ENCODE results near the gene ARL8B.

Gene ARL8B

DNA sequence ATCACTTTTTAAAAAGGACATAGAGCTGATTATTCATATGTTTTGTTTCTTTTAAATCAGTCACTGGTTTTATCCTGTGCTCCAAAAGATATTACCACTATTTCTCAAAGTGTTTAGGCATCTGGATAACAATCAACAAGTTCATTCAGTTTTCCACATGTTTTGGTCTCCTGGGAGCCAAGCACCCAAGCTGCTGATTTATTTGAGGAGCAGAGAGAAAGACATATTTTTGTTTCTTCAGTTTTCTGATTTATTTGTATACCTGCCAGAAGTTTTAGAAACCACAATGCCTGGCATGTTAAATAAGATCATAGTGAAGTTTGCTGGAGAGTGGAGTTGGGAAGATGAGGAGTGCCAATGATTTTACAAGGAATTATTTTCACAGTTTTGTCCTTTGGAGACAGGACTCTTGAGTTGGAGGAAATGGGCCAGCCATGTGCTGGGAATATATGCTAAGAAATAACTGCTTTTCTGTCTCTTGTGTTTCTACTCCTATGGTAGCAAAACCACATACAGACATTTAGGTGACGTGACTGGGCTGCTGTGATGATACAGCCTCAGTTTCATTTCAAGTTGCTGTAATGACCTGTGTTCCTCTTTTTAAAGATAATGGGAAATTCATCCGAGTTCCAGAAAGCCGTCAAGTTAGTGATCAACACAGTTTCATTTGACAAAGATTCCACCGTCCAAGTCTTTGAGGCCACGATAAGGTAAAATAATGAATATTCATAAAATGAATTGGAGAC lies 77.1 kb downstream of the ARL8B start:
- peaks cover 19 to 42% (median 32%) of the 10 kb centered on the region in 5 donors for H3K36me3 ChIP-seq (ENCODE audit: control insufficient read depth in 5 of 5, insufficient read depth in 5 of 5, low read length in 5 of 5)
- no peaks in the 10 kb centered on the region for H3K27me3 ChIP-seq (ENCODE audit: control insufficient read depth in 5 of 5, insufficient read depth in 4 of 5, low read length in 5 of 5)
- no peak overlapping the region for H3K27ac ChIP-seq (ENCODE audit: low read depth, low read length)
- no peaks in the 10 kb centered on the region for H3K9me3 ChIP-seq (ENCODE audit: control insufficient read depth in 5 of 5, low read length in 5 of 5)
- no peak overlapping the region for H3K9ac ChIP-seq (ENCODE audit: low read length in 5 of 5)
- H3K4me1 ChIP-seq (ENCODE audit: control insufficient read depth in 5 of 5, insufficient read depth in 5 of 5, low read length in 5 of 5) = peaks cover 0 to 37% (median 28%) of the 10 kb centered on the region in 5 donors
- H3K4me3 ChIP-seq (ENCODE audit: low read depth in 1 of 5, low read length in 5 of 5) = no peak overlapping the region

DNA sequence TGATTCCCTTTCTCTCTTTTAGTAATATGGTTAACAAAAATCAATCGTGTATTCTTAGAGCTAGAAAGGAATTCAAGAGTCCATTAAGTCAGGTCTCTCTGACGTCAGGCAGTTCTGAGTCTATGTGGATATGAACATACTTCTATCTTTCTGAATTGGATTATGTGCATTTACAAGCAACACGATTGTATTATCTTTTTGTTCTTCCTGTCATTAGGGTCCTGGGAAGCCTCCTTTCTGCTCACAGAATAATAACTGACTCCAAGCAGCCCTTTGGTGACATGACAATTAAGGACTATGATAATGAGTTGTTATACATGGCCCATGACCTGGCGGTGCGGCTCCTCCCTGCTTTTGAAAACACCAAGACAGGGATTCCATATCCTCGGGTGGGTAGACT lies 79.4 kb downstream of the ARL8B start:
- H3K27ac ChIP-seq (ENCODE audit: low read depth, low read length) = no peak overlapping the region
- H3K4me3 ChIP-seq (ENCODE audit: low read depth in 1 of 5, low read length in 5 of 5) = no peak overlapping the region
- no peak overlapping the region for H3K9ac ChIP-seq (ENCODE audit: low read length in 5 of 5)
- peaks cover 0 to 27% (median 22%) of the 10 kb centered on the region in 5 donors for H3K4me1 ChIP-seq (ENCODE audit: control insufficient read depth in 5 of 5, insufficient read depth in 5 of 5, low read length in 5 of 5)
- H3K27me3 ChIP-seq (ENCODE audit: control insufficient read depth in 5 of 5, insufficient read depth in 4 of 5, low read length in 5 of 5) = no peaks in the 10 kb centered on the region
- no peaks in the 10 kb centered on the region for H3K9me3 ChIP-seq (ENCODE audit: control insufficient read depth in 5 of 5, low read length in 5 of 5)
- H3K36me3 ChIP-seq (ENCODE audit: control insufficient read depth in 5 of 5, insufficient read depth in 5 of 5, low read length in 5 of 5) = peaks cover 26 to 65% (median 54%) of the 10 kb centered on the region in 5 donors

GRCh38 chr3:5202222-5202621 lies 80.1 kb downstream of the ARL8B start:
- Histone ChIP-seq H3K9ac (ENCODE audit: low read length in 5 of 5) (peak overlapping the region in 1 of 5 donors; percentile 26), H3K9me3 (ENCODE audit: control insufficient read depth in 5 of 5, low read length in 5 of 5) (no peaks in the 10 kb centered on the region), H3K27ac (ENCODE audit: low read depth, low read length) (no peak overlapping the region), H3K4me1 (ENCODE audit: control insufficient read depth in 5 of 5, insufficient read depth in 5 of 5, low read length in 5 of 5) (peaks cover 0 to 22% (median 15%) of the 10 kb centered on the region in 5 donors), H3K36me3 (ENCODE audit: control insufficient read depth in 5 of 5, insufficient read depth in 5 of 5, low read length in 5 of 5) (peaks cover 33 to 72% (median 61%) of the 10 kb centered on the region in 5 donors), H3K4me3 (ENCODE audit: low read depth in 1 of 5, low read length in 5 of 5) (no peak overlapping the region), H3K27me3 (ENCODE audit: control insufficient read depth in 5 of 5, insufficient read depth in 4 of 5, low read length in 5 of 5) (no peaks in the 10 kb centered on the region)

GRCh38 chr3:5205165-5205941 lies 83.3 kb downstream of the ARL8B start:
- no peaks in the 10 kb centered on the region for H3K27me3 ChIP-seq (ENCODE audit: control insufficient read depth in 5 of 5, insufficient read depth in 4 of 5, low read length in 5 of 5)
- peaks cover 0 to 4% (median 0%) of the 10 kb centered on the region in 5 donors for H3K4me1 ChIP-seq (ENCODE audit: control insufficient read depth in 5 of 5, insufficient read depth in 5 of 5, low read length in 5 of 5)
- no peak overlapping the region for H3K9ac ChIP-seq (ENCODE audit: low read length in 5 of 5)
- H3K4me3 ChIP-seq (ENCODE audit: low read depth in 1 of 5, low read length in 5 of 5) = no peak overlapping the region
- no peak overlapping the region for H3K27ac ChIP-seq (ENCODE audit: low read depth, low read length)
- peaks cover 51 to 93% (median 80%) of the 10 kb centered on the region in 5 donors for H3K36me3 ChIP-seq (ENCODE audit: control insufficient read depth in 5 of 5, insufficient read depth in 5 of 5, low read length in 5 of 5)
- no peaks in the 10 kb centered on the region for H3K9me3 ChIP-seq (ENCODE audit: control insufficient read depth in 5 of 5, low read length in 5 of 5)

DNA sequence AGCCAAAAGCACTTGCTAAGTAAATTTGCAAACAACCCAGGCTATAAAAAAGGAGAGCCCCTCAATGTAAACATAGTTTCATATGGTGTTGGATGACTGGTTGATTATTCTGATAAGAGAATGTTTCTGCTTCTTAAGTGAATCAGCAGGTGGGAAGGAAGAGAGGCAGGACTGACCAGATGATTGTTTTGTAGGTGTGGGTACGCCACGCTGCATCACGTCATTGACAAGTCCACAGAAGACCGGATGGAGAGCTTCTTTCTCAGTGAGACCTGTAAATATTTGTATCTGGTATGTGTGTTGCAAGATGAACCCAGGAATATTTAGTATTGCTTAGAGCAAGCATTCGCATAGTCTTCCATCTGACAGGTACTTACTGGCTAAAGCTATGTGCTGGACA lies 88.8 kb downstream of the ARL8B start:
- peaks cover 42 to 97% (median 93%) of the 10 kb centered on the region in 5 donors for H3K36me3 ChIP-seq (ENCODE audit: control insufficient read depth in 5 of 5, insufficient read depth in 5 of 5, low read length in 5 of 5)
- peaks cover 0 to 5% (median 0%) of the 10 kb centered on the region in 5 donors for H3K4me1 ChIP-seq (ENCODE audit: control insufficient read depth in 5 of 5, insufficient read depth in 5 of 5, low read length in 5 of 5)
- H3K9me3 ChIP-seq (ENCODE audit: control insufficient read depth in 5 of 5, low read length in 5 of 5) = no peaks in the 10 kb centered on the region
- H3K9ac ChIP-seq (ENCODE audit: low read length in 5 of 5) = no peak overlapping the region
- no peak overlapping the region for H3K27ac ChIP-seq (ENCODE audit: low read depth, low read length)
- no peaks in the 10 kb centered on the region for H3K27me3 ChIP-seq (ENCODE audit: control insufficient read depth in 5 of 5, insufficient read depth in 4 of 5, low read length in 5 of 5)
- H3K4me3 ChIP-seq (ENCODE audit: low read depth in 1 of 5, low read length in 5 of 5) = no peak overlapping the region

GRCh38 chr3:5212628-5213573 lies 90.8 kb downstream of the ARL8B start:
- Histone ChIP-seq H3K9me3 (ENCODE audit: control insufficient read depth in 5 of 5, low read length in 5 of 5) (no peaks in the 10 kb centered on the region), H3K9ac (ENCODE audit: low read length in 5 of 5) (no peak overlapping the region), H3K4me1 (ENCODE audit: control insufficient read depth in 5 of 5, insufficient read depth in 5 of 5, low read length in 5 of 5) (peaks cover 0 to 5% (median 0%) of the 10 kb centered on the region in 5 donors), H3K27ac (ENCODE audit: low read depth, low read length) (no peak overlapping the region), H3K4me3 (ENCODE audit: low read depth in 1 of 5, low read length in 5 of 5) (no peak overlapping the region), H3K27me3 (ENCODE audit: control insufficient read depth in 5 of 5, insufficient read depth in 4 of 5, low read length in 5 of 5) (no peaks in the 10 kb centered on the region), H3K36me3 (ENCODE audit: control insufficient read depth in 5 of 5, insufficient read depth in 5 of 5, low read length in 5 of 5) (peaks cover 43 to 94% (median 92%) of the 10 kb centered on the region in 5 donors)

- Histone ChIP-seq H3K4me3 (ENCODE audit: low read depth in 1 of 5, low read length in 5 of 5) (no peak overlapping the region), H3K36me3 (ENCODE audit: control insufficient read depth in 5 of 5, insufficient read depth in 5 of 5, low read length in 5 of 5) (peaks cover 37 to 92% (median 87%) of the 10 kb centered on the region in 5 donors), H3K27me3 (ENCODE audit: control insufficient read depth in 5 of 5, insufficient read depth in 4 of 5, low read length in 5 of 5) (no peaks in the 10 kb centered on the region), H3K4me1 (ENCODE audit: control insufficient read depth in 5 of 5, insufficient read depth in 5 of 5, low read length in 5 of 5) (peaks cover 0 to 7% (median 3%) of the 10 kb centered on the region in 5 donors), H3K9ac (ENCODE audit: low read length in 5 of 5) (no peak overlapping the region), H3K9me3 (ENCODE audit: control insufficient read depth in 5 of 5, low read length in 5 of 5) (no peaks in the 10 kb centered on the region), H3K27ac (ENCODE audit: low read depth, low read length) (no peak overlapping the region)
These were observed 91.5 kb downstream of the ARL8B start for GRCh38 chr3:5213574-5213966.

DNA sequence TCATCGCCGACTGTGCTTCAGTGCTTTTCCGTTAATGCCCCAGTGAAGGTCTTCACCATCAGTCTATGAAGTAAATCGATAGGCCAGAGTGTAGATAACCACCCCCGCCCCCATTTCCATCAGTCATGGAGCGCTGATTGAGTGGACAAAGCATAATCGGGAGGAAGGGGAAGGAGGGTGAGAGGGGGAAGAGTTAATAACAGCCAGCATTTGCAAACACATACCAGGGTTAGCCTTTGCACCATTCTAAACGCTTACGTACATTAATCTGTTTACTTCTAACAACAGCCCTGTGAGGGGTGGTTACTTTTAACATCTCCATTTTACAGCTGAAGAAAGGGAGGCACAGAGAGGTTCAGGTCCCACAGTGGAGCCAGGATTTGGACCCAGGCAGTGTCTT lies 92.3 kb downstream of the ARL8B start:
- H3K4me3 ChIP-seq (ENCODE audit: low read depth in 1 of 5, low read length in 5 of 5) = no peak overlapping the region
- H3K9ac ChIP-seq (ENCODE audit: low read length in 5 of 5) = no peak overlapping the region
- no peaks in the 10 kb centered on the region for H3K9me3 ChIP-seq (ENCODE audit: control insufficient read depth in 5 of 5, low read length in 5 of 5)
- H3K4me1 ChIP-seq (ENCODE audit: control insufficient read depth in 5 of 5, insufficient read depth in 5 of 5, low read length in 5 of 5) = peaks cover 0 to 11% (median 4%) of the 10 kb centered on the region in 5 donors
- peaks cover 32 to 87% (median 79%) of the 10 kb centered on the region in 5 donors for H3K36me3 ChIP-seq (ENCODE audit: control insufficient read depth in 5 of 5, insufficient read depth in 5 of 5, low read length in 5 of 5)
- H3K27ac ChIP-seq (ENCODE audit: low read depth, low read length) = no peak overlapping the region
- no peaks in the 10 kb centered on the region for H3K27me3 ChIP-seq (ENCODE audit: control insufficient read depth in 5 of 5, insufficient read depth in 4 of 5, low read length in 5 of 5)

DNA sequence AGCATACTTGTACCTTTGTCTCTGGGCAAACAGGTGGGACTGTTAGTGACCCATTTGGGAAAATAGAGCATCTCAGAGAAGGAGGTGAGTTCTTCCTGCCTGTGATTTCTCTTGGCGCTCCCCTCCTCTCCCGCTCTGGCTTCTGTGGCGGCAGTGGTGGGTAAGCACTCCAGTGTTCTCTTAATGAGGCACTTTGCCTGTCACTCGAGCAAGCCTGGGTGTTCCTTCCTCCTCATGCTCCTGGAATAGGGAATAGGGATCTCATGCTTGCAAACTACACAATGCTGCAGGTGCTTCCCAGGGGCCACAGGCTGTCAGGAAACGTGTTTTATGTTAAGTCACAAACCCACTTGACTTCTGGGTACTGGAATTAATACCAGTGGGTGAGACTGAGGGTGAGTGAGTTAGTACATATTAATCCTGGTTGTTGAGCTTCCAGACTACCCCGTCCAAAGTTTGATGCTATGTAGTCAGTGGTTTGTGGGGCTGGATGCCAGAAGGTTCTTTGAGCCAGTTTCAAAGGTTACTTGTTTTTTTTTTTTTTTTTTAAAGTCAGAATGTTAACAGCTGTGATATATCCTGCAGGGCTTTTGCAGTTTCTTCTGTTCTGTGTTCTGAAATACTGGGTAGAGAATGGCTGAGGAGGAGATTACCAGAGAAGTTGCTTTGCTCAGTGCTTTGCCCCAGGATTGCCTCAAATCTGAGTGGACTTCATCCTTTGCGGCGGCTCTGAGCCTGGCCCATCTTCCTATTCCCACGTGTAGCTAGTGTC lies 95.9 kb downstream of the ARL8B start:
- H3K9me3 ChIP-seq (ENCODE audit: control insufficient read depth in 5 of 5, low read length in 5 of 5) = no peaks in the 10 kb centered on the region
- H3K9ac ChIP-seq (ENCODE audit: low read length in 5 of 5) = no peak overlapping the region
- H3K27ac ChIP-seq (ENCODE audit: low read depth, low read length) = no peak overlapping the region
- H3K4me1 ChIP-seq (ENCODE audit: control insufficient read depth in 5 of 5, insufficient read depth in 5 of 5, low read length in 5 of 5) = peaks cover 0 to 6% (median 4%) of the 10 kb centered on the region in 5 donors
- no peaks in the 10 kb centered on the region for H3K27me3 ChIP-seq (ENCODE audit: control insufficient read depth in 5 of 5, insufficient read depth in 4 of 5, low read length in 5 of 5)
- peaks cover 14 to 62% (median 49%) of the 10 kb centered on the region in 5 donors for H3K36me3 ChIP-seq (ENCODE audit: control insufficient read depth in 5 of 5, insufficient read depth in 5 of 5, low read length in 5 of 5)
- H3K4me3 ChIP-seq (ENCODE audit: low read depth in 1 of 5, low read length in 5 of 5) = no peak overlapping the region
